DND-41 (cell line): ENCODE data around the gene TWF2.

Source experiments
- ATAC-seq: fragments of 200-7000 bp; cut with Tn5 transposase; 3 replicates; pipeline ENCODE4 v1.9.1; 2021; ENCODE audit warnings: low read depth; ENCODE audit not compliant: insufficient read depth
- DNase-seq: peaks from one replicate; pipeline ENCODE4 v3.0.0-alpha.2; 2020
- H2AFZ ChIP-seq: 2 replicates; pipeline ENCODE4 v1.6.0; 2012; ENCODE audit warnings: low read depth, low read length
- H3K27ac ChIP-seq: 2 replicates; pipeline ENCODE4 v1.5.1; 2012; ENCODE audit warnings: low read length, inconsistent platforms
- H3K27me3 ChIP-seq: fragments of 200-600 bp; sonication (generic); 2 replicates; pipeline ENCODE4 v1.6.0; 2012; ENCODE audit warnings: low read length, mild to moderate bottlenecking, inconsistent platforms; ENCODE audit not compliant: insufficient read depth, poor library complexity
- H3K36me3 ChIP-seq: 2 replicates; pipeline ENCODE4 v1.5.1; 2012; ENCODE audit warnings: low read length, inconsistent platforms; ENCODE audit not compliant: insufficient read depth
- H3K4me1 ChIP-seq: 2 replicates; pipeline ENCODE4 v1.5.1; 2012; ENCODE audit warnings: mild to moderate bottlenecking, low read length; ENCODE audit not compliant: insufficient read depth
- H3K4me2 ChIP-seq: 2 replicates; pipeline ENCODE4 v1.6.0; 2012; ENCODE audit warnings: mild to moderate bottlenecking, moderate library complexity, low read length, inconsistent platforms; ENCODE audit not compliant: insufficient read depth
- H3K4me3 ChIP-seq, 2 experiments: fragments of 200-600 bp in 1 of 2; shearing (Covaris generic) in 1 of 2; 2 replicates each; pipeline ENCODE4 v1.5.1; 2012 to 2016; ENCODE audit warnings: inconsistent platforms in 2 of 2, low read length in 2 of 2, mild to moderate bottlenecking in 2 of 2, low read depth in 1 of 2, moderate library complexity in 1 of 2
- H3K79me2 ChIP-seq: 2 replicates; pipeline ENCODE4 v1.6.0; 2012; ENCODE audit warnings: low read length, inconsistent platforms; ENCODE audit not compliant: insufficient read depth
- H3K9ac ChIP-seq: 2 replicates; pipeline ENCODE4 v1.6.0; 2012; ENCODE audit warnings: low read depth, mild to moderate bottlenecking, inconsistent platforms, low read length, moderate library complexity
- H3K9me3 ChIP-seq: 2 replicates; pipeline ENCODE4 v1.5.1; 2012; ENCODE audit warnings: low read length, moderate library complexity, mild to moderate bottlenecking, inconsistent platforms; ENCODE audit not compliant: insufficient read depth, severe bottlenecking
- H4K20me1 ChIP-seq: 2 replicates; pipeline ENCODE4 v1.6.0; 2012; ENCODE audit warnings: low read length; ENCODE audit not compliant: insufficient read depth
- EZH2 ChIP-seq: IDR thresholded peaks from 3 replicates; pipeline ENCODE4 v1.6.1; 2012; ENCODE audit warnings: borderline replicate concordance, low read depth, mild to moderate bottlenecking, moderate library complexity, low read length, inconsistent platforms; ENCODE audit not compliant: severe bottlenecking
- TF ChIP-seq, protein P1 (sequence below): IDR thresholded peaks from 2 replicates; pipeline ENCODE4 v1.5.1; 2012; ENCODE audit warnings: borderline replicate concordance, low read length, moderate library complexity, mild to moderate bottlenecking; ENCODE audit not compliant: poor library complexity, severe bottlenecking; ENCODE audit errors: extremely low read depth

The TWF2 gene

DNA sequence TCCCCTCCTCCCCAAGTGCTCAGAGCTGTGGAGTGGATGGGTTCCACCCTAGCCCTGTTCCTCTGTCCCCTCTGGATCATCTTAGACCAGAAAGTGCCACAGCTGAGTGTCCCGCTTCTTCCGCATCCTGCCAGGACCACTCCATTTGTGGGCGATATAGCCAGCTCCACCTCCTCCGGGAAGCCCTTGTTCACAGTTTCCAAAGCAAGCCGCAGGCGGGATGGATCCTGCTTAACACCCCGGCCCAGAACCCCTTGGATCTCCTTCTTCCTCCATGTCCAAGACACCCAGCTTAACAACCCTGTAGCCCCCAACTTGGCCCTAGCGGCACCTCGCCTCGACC, 41.5 kb downstream of the TWF2 start:
- Histone ChIP-seq H3K9ac (peak overlapping the region; percentile 86), H3K4me1 (peaks cover 29% of the 10 kb centered on the region), H2AFZ (peak overlapping the region; percentile 90), H3K27ac (peak overlapping the region; percentile 83), H3K4me2 (peak overlapping the region; percentile 97), H3K79me2 (peaks cover 24% of the 10 kb centered on the region), H3K36me3 (peaks cover 26% of the 10 kb centered on the region), H3K9me3 (no peaks in the 10 kb centered on the region), H3K4me3 (peak overlapping the region in 1 of 2 experiments; percentile 87; a peak in 2 of 4 replicates), H4K20me1 (0 out of 2 replicates have a peak, but pooled peaks cover 3% of the 10 kb centered on the region), H3K27me3 (no peaks in the 10 kb centered on the region)
- TF ChIP-seq, protein P1, sequence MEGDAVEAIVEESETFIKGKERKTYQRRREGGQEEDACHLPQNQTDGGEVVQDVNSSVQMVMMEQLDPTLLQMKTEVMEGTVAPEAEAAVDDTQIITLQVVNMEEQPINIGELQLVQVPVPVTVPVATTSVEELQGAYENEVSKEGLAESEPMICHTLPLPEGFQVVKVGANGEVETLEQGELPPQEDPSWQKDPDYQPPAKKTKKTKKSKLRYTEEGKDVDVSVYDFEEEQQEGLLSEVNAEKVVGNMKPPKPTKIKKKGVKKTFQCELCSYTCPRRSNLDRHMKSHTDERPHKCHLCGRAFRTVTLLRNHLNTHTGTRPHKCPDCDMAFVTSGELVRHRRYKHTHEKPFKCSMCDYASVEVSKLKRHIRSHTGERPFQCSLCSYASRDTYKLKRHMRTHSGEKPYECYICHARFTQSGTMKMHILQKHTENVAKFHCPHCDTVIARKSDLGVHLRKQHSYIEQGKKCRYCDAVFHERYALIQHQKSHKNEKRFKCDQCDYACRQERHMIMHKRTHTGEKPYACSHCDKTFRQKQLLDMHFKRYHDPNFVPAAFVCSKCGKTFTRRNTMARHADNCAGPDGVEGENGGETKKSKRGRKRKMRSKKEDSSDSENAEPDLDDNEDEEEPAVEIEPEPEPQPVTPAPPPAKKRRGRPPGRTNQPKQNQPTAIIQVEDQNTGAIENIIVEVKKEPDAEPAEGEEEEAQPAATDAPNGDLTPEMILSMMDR = no peak
- no peak for TF ChIP-seq EZH2
- no peak for DNase-seq
- ATAC-seq = no peak; the same call in 2 of the 3 replicates

DNA sequence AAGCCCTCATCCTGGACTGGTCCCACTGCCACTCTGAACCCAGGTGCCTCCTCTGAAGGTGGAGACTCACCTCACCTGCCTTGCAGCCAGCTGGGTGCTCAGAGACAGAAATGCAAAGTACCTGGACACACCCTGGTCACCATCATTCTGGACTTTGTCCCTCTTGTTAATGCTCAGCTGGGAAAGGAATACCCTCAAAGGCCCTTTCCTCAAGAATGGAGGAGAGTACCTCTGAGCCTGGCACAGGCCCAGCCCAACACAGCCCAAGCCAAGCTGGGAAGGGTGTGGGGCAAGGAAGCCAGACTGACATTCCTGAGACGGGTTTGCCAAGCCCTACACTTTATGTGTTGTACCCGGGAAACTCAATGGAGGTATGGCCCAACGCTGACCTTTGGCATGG, 42.0 kb downstream of the TWF2 start:
- Histone ChIP-seq H3K27ac (peak overlapping the region; percentile 83), H3K9me3 (no peaks in the 10 kb centered on the region), H3K9ac (peak overlapping the region; percentile 86), H3K4me3 (peak overlapping the region in 1 of 2 experiments; percentile 87; a peak in 1 of 4 replicates), H4K20me1 (0 out of 2 replicates have a peak, but pooled peaks cover 3% of the 10 kb centered on the region), H3K27me3 (no peaks in the 10 kb centered on the region), H3K4me2 (peak overlapping the region; percentile 97), H3K36me3 (peaks cover 21% of the 10 kb centered on the region), H3K4me1 (peaks cover 29% of the 10 kb centered on the region), H2AFZ (peak overlapping the region; percentile 90), H3K79me2 (peaks cover 24% of the 10 kb centered on the region)
- DNase-seq = no peak
- no peak for TF ChIP-seq EZH2
- TF ChIP-seq, protein P1 = no peak
- no peak for ATAC-seq

DNA sequence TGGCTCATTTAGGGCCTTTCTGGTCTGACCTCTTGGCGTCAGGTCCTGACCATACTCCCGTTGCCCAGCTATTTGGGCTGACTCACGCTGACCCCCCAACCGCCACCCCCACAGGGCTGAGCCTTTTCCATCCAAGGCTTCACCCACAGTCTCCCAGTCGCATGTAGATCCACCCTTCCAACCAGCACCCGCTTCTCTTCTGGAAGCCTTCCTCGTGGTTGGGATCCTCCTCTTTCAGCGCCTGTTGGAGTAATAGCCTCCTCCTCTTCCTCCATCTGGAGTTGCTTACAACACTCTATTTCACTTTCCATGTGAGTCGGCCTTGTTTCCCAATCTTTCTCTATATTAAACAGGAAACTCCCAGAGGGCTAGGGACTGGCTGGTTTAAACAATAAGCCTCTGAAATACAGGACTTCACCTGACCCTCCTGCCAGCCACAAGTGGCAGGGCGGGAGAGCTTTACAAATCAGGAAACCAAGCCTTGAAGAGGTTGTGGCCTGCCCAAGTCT, 43.1 kb downstream of the TWF2 start:
- Histone ChIP-seq H2AFZ (no peak overlapping the region), H4K20me1 (0 out of 2 replicates have a peak, but pooled peaks cover 3% of the 10 kb centered on the region), H3K4me1 (peaks cover 29% of the 10 kb centered on the region), H3K27me3 (no peaks in the 10 kb centered on the region), H3K79me2 (peaks cover 24% of the 10 kb centered on the region), H3K9me3 (no peaks in the 10 kb centered on the region), H3K27ac (no peak overlapping the region), H3K36me3 (peaks cover 10% of the 10 kb centered on the region), H3K4me2 (no peak overlapping the region), H3K9ac (no peak overlapping the region), H3K4me3 (no peak overlapping the region)
- no peak for DNase-seq
- TF ChIP-seq, protein P1 = no peak
- no peak for TF ChIP-seq EZH2
- no peak for ATAC-seq
